Measurements from ENCODE around the gene NPHP1.

NPHP1 gene

GRCh38 chr2:110172506-110172905, 32.3 kb downstream of the NPHP1 start:
- H3K4ac ChIP-seq (ENCODE audit: low read depth, low read length): no peak overlapping the region
- no CpG with 5 or more reads among the region's 6 CpGs for WGBS (ENCODE audit: extremely low coverage, insufficient coverage, insufficient read length)

GRCh38 chr2:110170102-110170501, 34.7 kb downstream of the NPHP1 start:
- Histone ChIP-seq H2BK120ac (ENCODE audit: insufficient read depth, low read length, poor library complexity) (no peak overlapping the region), H2BK12ac (ENCODE audit: low read length) (no peak overlapping the region), H3K4me2 (ENCODE audit: low read length) (no peak overlapping the region), H3K79me2 (ENCODE audit: control insufficient read depth, insufficient read depth, low read length, poor library complexity) (no peaks in the 10 kb centered on the region), H3K36me3 (ENCODE audit: control insufficient read depth in 1 of 2, insufficient read depth in 2 of 2, low read length in 2 of 2) (no peaks in the 10 kb centered on the region), H3K14ac (ENCODE audit: low read length) (no peak overlapping the region), H3K9me3 (ENCODE audit: insufficient read depth, low read depth, low read length) (no peaks in the 10 kb centered on the region), H4K91ac (ENCODE audit: low read depth, low read length) (no peak overlapping the region), H3K4ac (ENCODE audit: low read depth, low read length) (no peak overlapping the region), H3K79me1 (ENCODE audit: low read length) (no peaks in the 10 kb centered on the region), H3K9ac (ENCODE audit: low read length) (no peak overlapping the region), H3K18ac (ENCODE audit: low read length) (no peak overlapping the region), H3K4me3 (ENCODE audit: low read depth, low read length) (no peak overlapping the region), H2AFZ (ENCODE audit: insufficient read depth, low read length, poor library complexity) (no peak overlapping the region), H3K4me1 (ENCODE audit: control insufficient read depth in 1 of 2, insufficient read depth in 2 of 2, low read length in 2 of 2) (no peaks in the 10 kb centered on the region), H3K23ac (ENCODE audit: low read length) (no peak overlapping the region), H3K27me3 (ENCODE audit: insufficient read depth, low read length) (no peaks in the 10 kb centered on the region), H2AK5ac (ENCODE audit: low read length) (no peak overlapping the region), H3K27ac (ENCODE audit: low read depth, low read length) (no peak overlapping the region), H4K12ac (ENCODE audit: low read depth, low read length) (no peak overlapping the region), H2BK5ac (ENCODE audit: low read depth, low read length, poor library complexity) (no peak overlapping the region), H4K8ac (ENCODE audit: low read depth, low read length) (no peak overlapping the region)
- WGBS (ENCODE audit: extremely low coverage, insufficient coverage, insufficient read length): no CpG with 5 or more reads among the region's 3 CpGs
- no peak for DNase-seq

More at GRCh38 chr2:110172506-110172905, 32.3 kb downstream of the NPHP1 start:
- Histone ChIP-seq H3K79me1 (ENCODE audit: low read length) (no peaks in the 10 kb centered on the region), H3K23ac (ENCODE audit: low read length) (no peak overlapping the region), H3K27ac (ENCODE audit: low read depth, low read length) (no peak overlapping the region), H3K4me2 (ENCODE audit: low read length) (no peak overlapping the region), H3K9ac (ENCODE audit: low read length) (no peak overlapping the region), H3K4me1 (ENCODE audit: control insufficient read depth in 1 of 2, insufficient read depth in 2 of 2, low read length in 2 of 2) (no peaks in the 10 kb centered on the region), H4K12ac (ENCODE audit: low read depth, low read length) (no peak overlapping the region), H2BK5ac (ENCODE audit: low read depth, low read length, poor library complexity) (no peak overlapping the region), H2BK120ac (ENCODE audit: insufficient read depth, low read length, poor library complexity) (no peak overlapping the region), H3K18ac (ENCODE audit: low read length) (no peak overlapping the region), H4K8ac (ENCODE audit: low read depth, low read length) (no peak overlapping the region), H3K27me3 (ENCODE audit: insufficient read depth, low read length) (no peaks in the 10 kb centered on the region), H2BK12ac (ENCODE audit: low read length) (no peak overlapping the region), H3K4me3 (ENCODE audit: low read depth, low read length) (no peak overlapping the region), H4K91ac (ENCODE audit: low read depth, low read length) (no peak overlapping the region), H2AK5ac (ENCODE audit: low read length) (no peak overlapping the region), H3K79me2 (ENCODE audit: control insufficient read depth, insufficient read depth, low read length, poor library complexity) (no peaks in the 10 kb centered on the region), H3K14ac (ENCODE audit: low read length) (no peak overlapping the region), H2AFZ (ENCODE audit: insufficient read depth, low read length, poor library complexity) (no peak overlapping the region), H3K36me3 (ENCODE audit: control insufficient read depth in 1 of 2, insufficient read depth in 2 of 2, low read length in 2 of 2) (no peaks in the 10 kb centered on the region), H3K9me3 (ENCODE audit: insufficient read depth, low read depth, low read length) (no peaks in the 10 kb centered on the region)
- DNase-seq: peak; percentile 88 to 95

GRCh38 chr2:110167326-110168000, 37.4 kb downstream of the NPHP1 start:
- Histone ChIP-seq H3K4me1 (ENCODE audit: control insufficient read depth in 1 of 2, insufficient read depth in 2 of 2, low read length in 2 of 2) (no peaks in the 10 kb centered on the region), H2BK12ac (ENCODE audit: low read length) (no peak overlapping the region), H3K36me3 (ENCODE audit: control insufficient read depth in 1 of 2, insufficient read depth in 2 of 2, low read length in 2 of 2) (no peaks in the 10 kb centered on the region), H4K91ac (ENCODE audit: low read depth, low read length) (no peak overlapping the region), H4K8ac (ENCODE audit: low read depth, low read length) (no peak overlapping the region), H3K4me2 (ENCODE audit: low read length) (no peak overlapping the region), H3K27me3 (ENCODE audit: insufficient read depth, low read length) (no peaks in the 10 kb centered on the region), H3K9ac (ENCODE audit: low read length) (no peak overlapping the region), H3K9me3 (ENCODE audit: insufficient read depth, low read depth, low read length) (no peaks in the 10 kb centered on the region), H2BK120ac (ENCODE audit: insufficient read depth, low read length, poor library complexity) (no peak overlapping the region), H3K18ac (ENCODE audit: low read length) (no peak overlapping the region), H3K4ac (ENCODE audit: low read depth, low read length) (no peak overlapping the region), H3K27ac (ENCODE audit: low read depth, low read length) (no peak overlapping the region), H4K12ac (ENCODE audit: low read depth, low read length) (no peak overlapping the region), H3K79me2 (ENCODE audit: control insufficient read depth, insufficient read depth, low read length, poor library complexity) (no peaks in the 10 kb centered on the region), H2AK5ac (ENCODE audit: low read length) (no peak overlapping the region), H3K4me3 (ENCODE audit: low read depth, low read length) (no peak overlapping the region), H3K14ac (ENCODE audit: low read length) (no peak overlapping the region), H2AFZ (ENCODE audit: insufficient read depth, low read length, poor library complexity) (no peak overlapping the region), H2BK5ac (ENCODE audit: low read depth, low read length, poor library complexity) (no peak overlapping the region), H3K23ac (ENCODE audit: low read length) (no peak overlapping the region), H3K79me1 (ENCODE audit: low read length) (no peaks in the 10 kb centered on the region)
- no CpG with 5 or more reads among the region's 5 CpGs for WGBS (ENCODE audit: extremely low coverage, insufficient coverage, insufficient read length)
- DNase-seq: no peak

- Histone ChIP-seq H4K91ac (ENCODE audit: low read depth, low read length) (no peak overlapping the region), H3K4me3 (ENCODE audit: low read depth, low read length) (no peak overlapping the region), H3K18ac (ENCODE audit: low read length) (no peak overlapping the region), H3K4me2 (ENCODE audit: low read length) (no peak overlapping the region), H3K14ac (ENCODE audit: low read length) (no peak overlapping the region), H3K27me3 (ENCODE audit: insufficient read depth, low read length) (no peaks in the 10 kb centered on the region), H3K4ac (ENCODE audit: low read depth, low read length) (no peak overlapping the region), H3K79me2 (ENCODE audit: control insufficient read depth, insufficient read depth, low read length, poor library complexity) (no peaks in the 10 kb centered on the region), H3K36me3 (ENCODE audit: control insufficient read depth in 1 of 2, insufficient read depth in 2 of 2, low read length in 2 of 2) (no peaks in the 10 kb centered on the region), H4K12ac (ENCODE audit: low read depth, low read length) (no peak overlapping the region), H3K4me1 (ENCODE audit: control insufficient read depth in 1 of 2, insufficient read depth in 2 of 2, low read length in 2 of 2) (no peaks in the 10 kb centered on the region), H4K8ac (ENCODE audit: low read depth, low read length) (no peak overlapping the region), H2BK5ac (ENCODE audit: low read depth, low read length, poor library complexity) (no peak overlapping the region), H3K9ac (ENCODE audit: low read length) (no peak overlapping the region), H2BK12ac (ENCODE audit: low read length) (no peak overlapping the region), H3K27ac (ENCODE audit: low read depth, low read length) (no peak overlapping the region), H3K23ac (ENCODE audit: low read length) (no peak overlapping the region), H2AFZ (ENCODE audit: insufficient read depth, low read length, poor library complexity) (no peak overlapping the region), H3K9me3 (ENCODE audit: insufficient read depth, low read depth, low read length) (no peaks in the 10 kb centered on the region), H2BK120ac (ENCODE audit: insufficient read depth, low read length, poor library complexity) (no peak overlapping the region), H3K79me1 (ENCODE audit: low read length) (no peaks in the 10 kb centered on the region), H2AK5ac (ENCODE audit: low read length) (no peak overlapping the region)
- DNase-seq: no peak
- no CpG with 5 or more reads among the region's 2 CpGs for WGBS (ENCODE audit: extremely low coverage, insufficient coverage, insufficient read length)
Measured at GRCh38 chr2:110166266-110166665, 38.5 kb downstream of the NPHP1 start.
